Measurements from ENCODE around the gene FBXL7.
A peak's percentile ranks its signal among the peaks of the same experiment; 100 is the strongest.

The FBXL7 gene

GRCh38 chr5:15496886-15497285 is 3.1 kb upstream of the FBXL7 start:
- no peak for TF ChIP-seq CTCF (IDR thresholded peaks at IDR 0.05; ENCODE audit: low read depth, low read length)
- DNase-seq (ENCODE audit: low read depth in 2 of 2) = no peak
- H3K4me3 ChIP-seq (replicated peaks in 1 of 2; ENCODE audit: low read depth in 2 of 2, low read length in 2 of 2) = no peak overlapping the region

- peak; percentile 56 to 59 for DNase-seq (ENCODE audit: low read depth in 2 of 2)
- peak overlapping the region; percentile 80 to 96 for H3K4me3 ChIP-seq (replicated peaks in 1 of 2; ENCODE audit: low read depth in 2 of 2, low read length in 2 of 2)
- no peak for TF ChIP-seq CTCF (IDR thresholded peaks at IDR 0.05; ENCODE audit: low read depth, low read length)
These were observed 483 bp downstream of the FBXL7 start for GRCh38 chr5:15500325-15501001.

- peak overlapping the region; percentile 80 to 96 for H3K4me3 ChIP-seq (replicated peaks in 1 of 2; ENCODE audit: low read depth in 2 of 2, low read length in 2 of 2)
- TF ChIP-seq CTCF (IDR thresholded peaks at IDR 0.05; ENCODE audit: low read depth, low read length) = peak; percentile 38
- peak; percentile 81 to 86 for DNase-seq (ENCODE audit: low read depth in 2 of 2)
These were observed 1.3 kb downstream of the FBXL7 start for GRCh38 chr5:15501091-15501791.

- TF ChIP-seq CTCF (IDR thresholded peaks at IDR 0.05; ENCODE audit: low read depth, low read length) = no peak
- H3K4me3 ChIP-seq (replicated peaks in 1 of 2; ENCODE audit: low read depth in 2 of 2, low read length in 2 of 2) = peak overlapping the region; percentile 80 to 96
- peak; percentile 63 to 64 for DNase-seq (ENCODE audit: low read depth in 2 of 2)
These were observed 2.2 kb downstream of the FBXL7 start for GRCh38 chr5:15502208-15502607.

- no peak for TF ChIP-seq CTCF (IDR thresholded peaks at IDR 0.05; ENCODE audit: low read depth, low read length)
- no peak for DNase-seq (ENCODE audit: low read depth in 2 of 2)
- H3K4me3 ChIP-seq (replicated peaks in 1 of 2; ENCODE audit: low read depth in 2 of 2, low read length in 2 of 2) = no peak overlapping the region
These were observed 6.2 kb downstream of the FBXL7 start for GRCh38 chr5:15506146-15506545.

- TF ChIP-seq CTCF (IDR thresholded peaks at IDR 0.05; ENCODE audit: low read depth, low read length) = no peak
- H3K4me3 ChIP-seq (replicated peaks in 1 of 2; ENCODE audit: low read depth in 2 of 2, low read length in 2 of 2) = no peak overlapping the region
- DNase-seq (ENCODE audit: low read depth in 2 of 2) = no peak
These were observed 6.9 kb downstream of the FBXL7 start for GRCh38 chr5:15506897-15507296.
